GM19025 (cell line): Measurements from ENCODE around the gene DDTL.
"Not testable (repeated sequence)": the region's sequence is repeated elsewhere in the genome, so short reads cannot be mapped to it uniquely, and the experiment has no call there.

Source experiments
- ATAC-seq: cut with Tn5 transposase; IDR thresholded peaks from one replicate; pipeline ENCODE4 v1.9.1; 2021; ENCODE audit warnings: mild to moderate bottlenecking, low read depth, moderate library complexity; ENCODE audit not compliant: unreplicated experiment

DDTL gene

DNA sequence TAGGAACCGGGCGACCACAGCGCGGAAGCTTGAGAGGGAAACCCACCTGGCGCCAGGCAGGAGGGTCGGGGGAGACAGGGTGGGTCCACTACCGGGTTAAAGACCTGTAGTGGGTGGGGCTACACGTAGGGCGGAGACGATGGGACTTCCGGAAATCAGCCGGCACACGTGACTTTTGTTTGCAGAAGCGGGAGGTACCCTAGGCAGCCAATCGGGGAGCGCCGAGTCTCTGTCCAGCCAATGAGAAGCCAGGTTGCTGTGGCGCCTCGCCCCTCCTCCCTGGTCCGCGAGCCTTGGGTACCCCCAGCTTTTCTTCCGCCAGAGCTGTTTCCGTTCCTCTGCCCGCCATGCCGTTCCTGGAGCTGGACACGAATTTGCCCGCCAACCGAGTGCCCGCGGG is at the start of gene DDTL:
DDTL (plus strand) TSS at position 321 of the 400 bp plus-strand sequence; CDS start at position 348, 27 bp downstream.
- peak; percentile 92 for ATAC-seq

DNA sequence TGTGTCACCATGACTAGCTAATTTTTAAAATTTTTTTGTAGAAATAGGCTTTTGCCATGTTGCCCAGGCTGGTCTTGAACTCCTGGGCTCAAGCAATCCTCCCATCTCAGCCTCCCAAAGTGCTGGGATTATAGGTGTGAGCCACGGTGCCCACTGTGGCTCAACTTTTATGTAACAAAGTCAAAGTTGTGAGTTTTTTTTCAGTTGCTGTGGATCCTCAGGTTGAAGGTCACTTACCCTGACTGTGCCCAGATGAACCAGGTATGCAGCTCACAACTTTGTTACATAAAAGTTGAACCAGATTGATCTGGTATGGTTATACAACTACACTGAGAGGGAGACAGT is 46.4 kb upstream of the DDTL start:
- not testable (repeated sequence) for ATAC-seq

DNA sequence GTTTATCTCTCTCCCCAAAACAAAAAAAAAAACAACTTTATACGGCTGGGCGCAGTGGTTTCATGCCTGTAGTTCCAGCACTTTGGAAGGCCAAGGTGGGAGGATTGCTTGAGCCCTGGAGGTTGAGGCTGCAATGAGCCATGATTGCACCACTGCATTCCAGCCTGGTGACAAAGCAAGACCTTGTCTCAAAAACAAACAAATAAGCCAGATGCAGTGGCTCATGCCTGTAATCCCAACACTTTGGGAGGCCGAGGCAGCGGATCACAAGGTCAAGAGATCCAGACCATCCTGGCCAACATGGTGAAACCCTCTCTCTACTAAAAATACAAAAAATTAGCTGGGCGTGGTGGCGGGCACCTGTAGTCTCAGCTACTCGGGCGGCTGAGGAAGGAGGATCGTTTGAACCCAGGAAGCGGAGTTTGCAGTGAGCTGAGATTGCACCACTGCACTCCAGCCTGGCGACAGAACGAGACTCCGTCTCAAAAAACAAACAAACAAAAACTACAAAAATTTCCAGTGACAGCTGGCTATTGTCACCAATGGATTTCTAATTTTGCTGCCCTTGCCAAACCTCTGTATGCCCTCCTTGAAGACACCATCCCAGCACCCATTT is 45.0 kb upstream of the DDTL start:
- ATAC-seq = not testable (repeated sequence)

DNA sequence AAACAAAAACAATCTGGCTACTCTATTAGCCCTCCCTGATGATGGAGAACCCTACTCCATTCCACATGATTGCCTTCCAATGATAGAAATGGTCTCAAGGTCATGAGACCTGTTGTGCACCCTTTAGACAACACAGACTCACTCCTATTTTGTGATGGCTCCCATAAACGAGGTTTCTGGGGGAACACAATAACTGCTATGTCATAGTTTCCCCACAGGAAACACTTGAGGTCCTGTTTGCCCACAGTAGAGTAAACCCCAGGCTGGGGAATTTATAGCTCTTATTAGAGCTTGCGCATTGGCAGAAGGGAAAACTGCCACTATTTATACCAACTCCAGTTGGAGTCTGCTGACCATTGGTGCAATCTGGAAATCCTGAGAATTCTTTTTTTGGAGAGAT is 43.8 kb upstream of the DDTL start:
- ATAC-seq = no peak

DNA sequence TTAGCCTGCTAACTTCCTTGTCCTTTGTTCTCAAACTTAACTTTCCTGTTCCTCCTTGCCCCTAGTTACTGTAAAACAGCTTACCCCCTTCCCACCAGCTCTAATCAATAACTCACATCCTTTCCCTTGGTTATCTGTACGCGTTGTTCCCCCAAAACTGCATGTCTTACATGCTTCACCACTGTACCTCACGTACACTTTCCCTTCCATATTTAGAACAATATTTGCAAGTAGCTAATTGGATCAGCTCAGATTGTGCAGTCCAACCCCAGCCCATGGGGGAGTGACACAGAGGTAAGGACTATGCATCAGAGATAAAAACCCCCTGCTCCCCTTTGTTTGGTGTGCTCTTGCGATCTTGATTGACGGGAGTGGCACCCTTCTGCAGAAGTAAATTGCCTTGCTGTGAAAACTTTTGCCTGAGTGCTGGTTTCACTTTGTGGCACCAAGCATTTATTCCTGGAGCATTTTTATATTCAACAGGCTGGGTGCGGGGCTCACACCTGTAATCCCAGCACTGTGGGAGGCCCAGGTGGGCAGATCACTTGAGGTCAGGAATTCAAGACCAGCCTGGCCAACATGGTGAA is 41.6 kb upstream of the DDTL start:
- no peak for ATAC-seq

DNA sequence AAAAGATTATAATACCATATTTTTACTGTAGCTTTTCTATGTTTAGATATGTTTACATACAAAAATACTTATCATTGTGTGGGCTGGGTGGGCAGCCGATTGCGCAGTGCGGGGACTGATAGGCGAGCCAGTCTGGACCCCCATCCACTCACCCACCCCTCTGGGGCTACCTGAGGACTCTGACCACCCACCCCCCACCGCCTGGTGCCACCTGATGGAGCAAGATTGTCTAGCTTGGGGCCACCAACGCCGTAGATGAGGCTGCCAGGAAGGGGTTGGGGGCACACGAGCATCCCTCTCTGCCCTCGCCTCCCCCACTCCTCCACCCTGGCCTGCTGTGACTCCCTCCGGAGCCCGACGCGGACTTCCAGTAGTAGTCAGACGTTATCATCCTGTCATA is 40.1 kb upstream of the DDTL start:
- no peak for ATAC-seq

DNA sequence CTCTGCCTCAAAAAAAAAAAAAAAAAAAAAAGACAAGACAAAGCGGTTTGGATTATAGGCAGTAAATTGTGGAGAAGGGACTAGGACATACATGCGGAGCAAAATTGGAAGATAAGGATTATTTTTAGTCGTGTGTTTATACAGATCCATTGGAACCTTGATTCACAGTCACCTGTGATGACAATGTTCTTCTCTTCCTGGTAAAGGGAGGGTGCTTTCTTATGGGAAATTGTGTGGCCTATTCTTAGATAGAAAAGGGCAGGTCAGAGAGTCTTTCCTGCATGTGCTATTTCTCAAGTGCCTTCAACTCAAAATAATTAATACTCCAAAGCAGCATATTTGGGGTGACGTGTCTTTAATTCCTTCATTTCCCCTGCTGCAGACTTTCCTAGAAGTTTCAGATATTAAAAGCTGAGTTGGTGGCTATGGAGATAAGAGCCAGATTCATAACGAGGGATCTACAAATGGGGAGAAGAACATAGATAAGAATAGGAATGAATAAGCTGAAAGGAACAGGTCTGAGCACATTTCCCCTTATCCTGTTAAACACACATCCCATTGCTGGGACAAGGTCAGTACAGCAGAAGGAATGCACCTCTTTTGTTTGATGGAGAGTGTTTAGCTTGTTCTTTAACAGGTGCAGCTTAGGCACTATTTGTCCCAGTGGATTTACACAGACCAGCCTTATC is 28.2 kb upstream of the DDTL start:
- ATAC-seq = no peak

DNA sequence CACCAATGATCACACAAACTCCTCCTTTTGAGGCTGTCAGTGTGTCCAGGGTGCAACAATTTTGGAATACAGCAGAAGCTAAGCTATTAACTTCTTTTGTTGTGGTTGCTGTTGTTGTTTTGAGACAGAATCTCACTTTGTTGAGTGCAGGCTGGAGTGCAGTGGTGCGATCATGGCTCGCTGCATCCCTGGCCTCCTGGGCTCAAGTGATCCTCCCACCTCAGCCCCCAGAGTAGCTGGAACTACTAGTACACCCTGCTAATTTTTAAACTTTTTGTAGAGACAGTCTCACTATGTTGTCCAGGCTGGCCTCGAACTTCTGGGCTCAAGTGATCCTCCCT is 27.7 kb upstream of the DDTL start:
- ATAC-seq = no peak

DNA sequence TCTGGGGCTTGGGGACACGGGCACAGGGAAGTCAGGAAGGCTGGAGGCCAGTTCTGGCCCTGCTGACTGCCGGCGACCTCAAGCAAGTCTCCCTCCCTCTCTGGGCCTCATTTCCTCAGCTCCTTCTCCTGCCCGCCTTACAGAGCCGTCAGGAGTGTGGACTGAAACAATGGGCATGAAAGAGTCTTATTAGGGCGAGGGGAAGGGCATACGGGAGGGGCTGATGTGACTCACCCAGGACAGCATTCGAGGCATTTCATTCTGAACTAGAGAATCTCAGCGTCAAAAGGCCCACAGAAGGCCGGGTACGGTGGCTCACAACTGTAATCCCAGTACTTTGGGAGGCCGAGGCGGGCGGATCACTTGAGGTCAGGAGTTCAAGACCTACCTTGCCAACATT is 26.5 kb upstream of the DDTL start:
- not testable (repeated sequence) for ATAC-seq

DNA sequence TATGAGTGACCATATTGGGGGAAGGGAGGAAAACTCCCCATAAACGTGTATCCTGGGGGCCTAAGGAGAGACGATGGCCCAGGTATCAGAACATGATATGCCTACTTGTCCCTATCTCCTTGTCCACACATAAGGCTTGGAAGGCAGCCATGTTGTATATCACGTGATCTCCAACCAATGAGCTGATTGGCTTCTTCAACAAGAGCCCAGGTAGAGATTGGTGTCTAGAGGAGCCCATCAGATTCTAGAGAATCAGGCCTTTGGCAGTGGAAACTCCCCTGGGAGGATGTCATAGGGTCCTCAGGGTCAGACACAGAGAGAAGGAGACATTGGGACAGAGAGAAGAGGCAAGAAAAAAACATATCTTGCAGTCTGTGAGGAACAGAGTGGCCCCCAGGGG is 19.3 kb upstream of the DDTL start:
- ATAC-seq = not testable (repeated sequence)

DNA sequence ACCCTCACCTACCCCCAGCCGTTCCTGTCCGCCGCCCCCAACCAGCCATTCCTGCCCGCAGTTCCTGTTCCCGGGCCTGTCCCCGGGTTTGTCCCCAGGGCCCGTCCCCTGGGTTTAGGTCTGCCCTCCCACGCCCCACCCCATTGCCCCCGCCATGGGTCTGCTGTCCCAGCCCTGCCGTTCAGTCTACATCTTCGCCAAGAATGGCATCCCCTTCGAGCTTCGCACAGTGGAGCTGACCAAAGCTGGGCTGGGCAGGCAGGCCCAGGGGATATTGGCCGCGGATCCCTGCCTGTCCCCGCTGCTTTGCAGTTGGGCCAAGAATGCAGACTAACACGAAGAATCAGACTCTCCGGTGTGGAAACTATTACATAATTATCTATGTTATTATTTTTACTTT is 16.9 kb upstream of the DDTL start:
- not testable (repeated sequence) for ATAC-seq

DNA sequence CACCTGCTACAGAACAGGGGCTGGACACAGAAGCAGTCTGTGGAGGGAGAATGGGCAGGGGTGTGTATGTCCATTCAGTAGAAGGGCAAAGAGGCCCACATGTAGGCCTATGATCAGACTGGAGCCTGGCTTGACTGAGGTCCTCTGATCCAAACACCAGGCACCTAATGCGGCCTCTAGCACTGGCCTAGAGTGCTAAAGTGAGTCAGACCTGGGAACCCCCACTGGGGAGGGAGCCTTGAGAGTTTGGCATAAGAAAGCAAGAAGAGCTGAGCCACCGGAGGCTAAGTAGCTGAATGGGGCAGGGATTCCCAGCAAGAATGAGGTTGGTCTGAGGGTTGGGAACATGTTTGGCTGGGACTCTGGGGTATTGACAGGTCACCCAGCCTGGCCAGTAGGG is 15.3 kb upstream of the DDTL start:
- ATAC-seq = not testable (repeated sequence)

DNA sequence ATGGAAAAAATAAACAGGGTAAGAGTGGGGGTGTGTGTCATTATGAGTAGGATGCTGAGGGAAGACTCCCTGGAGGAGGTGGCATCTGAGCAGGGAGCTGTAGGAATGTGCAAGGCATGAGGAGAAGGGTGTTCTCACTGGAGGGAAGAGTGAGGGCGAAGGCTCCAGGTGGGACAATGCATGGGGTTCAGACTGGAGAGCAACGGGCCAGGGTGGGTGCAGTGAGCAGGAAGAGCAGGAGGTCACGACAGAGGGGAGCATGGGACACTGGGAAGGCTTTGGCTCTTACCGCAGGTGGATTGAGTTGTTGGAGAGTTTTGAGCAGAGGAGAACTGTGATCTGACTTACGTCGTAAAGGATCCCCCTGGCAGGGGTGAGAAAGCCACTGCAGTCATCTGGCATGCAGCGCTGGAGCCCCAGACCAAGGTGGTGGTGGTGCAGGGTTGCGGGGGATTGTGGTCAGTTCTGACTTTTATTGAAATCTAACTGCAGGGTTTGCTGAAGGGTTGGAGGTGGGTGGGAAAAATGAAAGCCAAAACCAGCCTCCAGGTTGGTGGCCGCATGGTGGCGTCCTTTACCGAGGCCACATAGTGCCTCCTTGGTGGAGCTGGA is 13.8 kb upstream of the DDTL start:
- not testable (repeated sequence) for ATAC-seq

DNA sequence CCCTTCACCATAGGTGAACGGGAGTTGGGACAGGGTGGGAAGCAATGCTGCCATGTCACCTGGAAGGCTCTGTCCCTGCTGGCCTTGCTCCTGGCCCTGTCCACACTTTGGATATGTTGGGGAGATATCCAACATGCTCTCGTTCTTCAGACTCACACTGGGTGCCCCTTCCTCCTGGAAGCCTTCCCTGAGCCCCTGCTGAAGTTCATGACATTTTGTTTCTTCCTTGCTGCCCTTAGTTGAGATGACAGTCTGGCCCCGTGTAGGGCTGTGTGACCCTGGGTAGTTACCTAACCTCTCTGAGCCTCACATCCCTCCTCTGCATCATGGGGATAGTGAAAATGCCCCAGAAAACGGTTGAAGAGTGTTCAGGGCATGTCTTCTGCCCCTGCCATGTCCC is 13.2 kb upstream of the DDTL start:
- ATAC-seq = not testable (repeated sequence)

DNA sequence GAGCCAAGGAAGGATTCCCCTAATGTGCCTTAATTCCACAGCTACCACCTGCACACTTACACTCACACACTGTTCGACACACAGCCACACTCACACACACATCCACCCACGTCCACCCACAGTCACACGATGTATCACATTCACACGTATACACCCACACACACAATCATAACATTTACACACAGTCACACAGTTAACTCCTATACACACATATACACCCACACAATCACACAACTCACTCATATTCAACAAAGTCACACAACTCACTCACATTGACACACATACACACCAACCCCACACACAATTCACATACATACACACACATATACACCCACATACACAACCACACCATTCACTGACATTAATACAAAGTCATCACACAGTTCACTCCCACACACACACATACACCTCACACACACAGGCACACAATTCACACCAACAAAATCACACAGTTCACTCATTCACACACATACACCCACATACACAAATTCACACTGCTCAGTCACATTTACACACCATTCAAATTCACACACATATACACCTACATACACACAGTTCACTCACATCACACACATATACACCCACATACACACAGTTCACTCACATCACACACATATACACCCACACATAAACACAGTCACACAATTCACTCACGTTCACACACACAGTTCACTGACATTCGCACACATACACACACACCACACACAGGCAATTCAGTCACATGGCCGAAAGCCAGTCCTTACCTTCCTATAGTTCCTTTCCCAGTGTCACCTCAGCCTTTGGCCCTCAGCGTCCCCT is 12.3 kb upstream of the DDTL start:
- ATAC-seq = not testable (repeated sequence)

DNA sequence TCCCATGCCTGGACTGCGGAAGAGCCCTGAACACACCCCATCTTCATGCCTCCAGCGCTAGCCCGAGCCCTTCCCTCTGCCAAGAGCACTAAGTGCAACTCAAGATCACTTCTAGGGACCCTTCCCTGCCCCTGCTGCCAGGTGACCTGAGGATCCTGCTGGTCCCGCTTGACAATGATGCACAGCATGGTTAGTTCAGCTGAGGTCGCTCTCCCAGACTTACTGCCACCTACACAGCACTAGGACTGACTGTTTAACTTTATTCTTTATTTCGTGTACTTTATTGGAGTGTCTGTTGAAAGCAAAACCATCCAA is 11.7 kb upstream of the DDTL start:
- not testable (repeated sequence) for ATAC-seq

DNA sequence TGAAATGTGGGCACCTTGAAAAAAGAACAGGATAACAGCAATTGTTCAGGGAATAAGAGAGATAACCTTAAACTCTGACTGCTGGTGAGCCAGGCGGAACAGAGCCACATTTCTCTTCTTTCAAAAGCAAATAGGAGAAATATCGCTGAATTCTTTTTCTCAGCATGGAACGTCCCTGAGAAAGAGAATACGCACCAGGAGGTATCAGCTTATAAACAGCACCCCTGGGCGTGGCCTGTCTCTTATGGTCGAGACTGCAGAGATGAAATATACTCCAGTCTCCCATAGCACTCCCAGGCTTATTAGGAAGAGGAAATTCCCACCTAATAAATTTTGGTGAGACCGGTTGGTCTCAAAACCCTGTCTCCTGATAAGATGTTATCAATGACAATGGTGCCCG is 10.8 kb upstream of the DDTL start:
- not testable (repeated sequence) for ATAC-seq

DNA sequence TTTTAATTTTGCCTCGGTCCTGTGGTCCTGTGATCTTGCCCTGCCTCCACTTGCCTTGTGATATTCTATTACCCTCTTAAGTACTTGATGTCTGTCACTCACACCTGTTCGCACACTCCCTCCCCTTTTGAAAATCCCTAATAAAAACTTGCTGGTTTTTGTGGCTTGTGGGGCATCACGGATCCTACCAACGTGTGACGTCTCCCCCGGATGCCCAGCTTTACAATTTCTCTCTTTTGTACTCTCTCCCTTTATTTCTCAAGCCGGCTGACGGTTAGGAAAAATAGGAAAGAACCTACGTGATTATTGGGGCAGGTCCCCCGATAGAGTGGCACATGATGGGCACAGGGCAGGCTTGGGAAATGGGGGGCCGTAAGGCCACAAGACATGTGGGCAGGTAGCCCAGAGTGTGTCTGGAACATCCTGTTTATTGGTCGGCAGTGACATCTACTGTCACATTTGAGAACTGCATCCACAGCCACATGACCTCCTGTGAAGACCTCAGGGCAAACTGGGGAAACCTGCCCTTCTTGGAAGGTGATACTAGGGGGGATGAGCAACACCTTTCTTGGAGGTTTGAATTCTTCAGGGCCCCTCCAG is 10.3 kb upstream of the DDTL start:
- ATAC-seq = not testable (repeated sequence)

DNA sequence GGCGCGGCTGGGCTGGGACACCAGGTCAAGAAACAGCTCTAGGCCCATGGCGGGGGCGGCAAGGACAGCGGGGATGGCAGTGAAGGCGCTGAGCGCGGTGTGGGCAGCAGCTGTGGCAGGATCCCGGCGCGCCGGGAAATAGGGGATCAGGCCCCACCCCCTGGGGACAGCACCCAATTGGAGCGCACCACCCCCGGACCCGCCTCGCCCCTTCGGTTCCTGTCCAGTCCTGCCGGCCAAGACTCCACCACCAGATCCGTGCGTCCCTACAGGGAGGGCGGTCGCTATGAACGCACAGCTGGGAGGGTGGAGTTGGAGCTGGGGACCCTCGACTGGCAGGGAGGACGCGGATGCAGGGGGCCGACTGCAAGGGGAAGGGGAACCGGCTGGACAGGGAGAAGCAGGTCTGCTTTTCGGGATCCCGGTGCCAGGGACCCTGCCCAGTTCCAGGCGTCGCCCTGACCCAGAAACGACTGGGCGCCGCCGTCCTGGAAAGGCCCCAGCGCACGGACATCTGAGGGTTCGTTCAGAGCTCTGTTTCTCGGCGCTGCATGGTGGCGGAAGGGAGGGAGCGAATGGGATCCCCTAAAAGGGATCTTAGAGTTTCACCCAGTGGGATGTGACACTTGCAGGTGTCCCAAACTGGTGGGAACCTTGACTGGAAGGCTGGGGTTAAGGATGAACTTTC is 5.5 kb upstream of the DDTL start, which contains the start of gene GSTT2B:
GSTT2B (minus strand) TSS at position 112 of the 688 bp plus-strand sequence; CDS start at position 48, 64 bp downstream.
- ATAC-seq = not testable (repeated sequence)

DNA sequence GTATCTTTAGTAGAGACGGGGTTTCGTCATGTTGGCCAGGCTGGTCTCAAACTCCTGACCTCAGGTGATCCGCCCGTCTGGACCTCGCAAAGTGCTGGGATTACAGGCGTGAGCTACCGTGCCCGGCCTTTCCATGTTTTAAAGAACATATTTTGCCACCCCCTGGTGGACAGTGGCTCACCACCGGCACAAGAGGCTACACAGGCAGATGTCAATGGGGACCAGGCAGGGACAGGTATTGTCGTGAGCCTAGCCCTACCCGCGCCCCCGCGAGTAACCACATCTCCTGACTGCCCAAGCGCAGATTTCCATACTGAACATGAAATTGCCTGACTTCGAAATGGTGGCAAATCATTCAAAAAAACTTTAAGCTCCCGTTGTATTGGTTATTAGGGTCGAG is 594 bp upstream of the DDTL start:
- not testable (repeated sequence) for ATAC-seq
